NCI-H524 (cell line): ENCODE results near the gene FBN1.
A peak's percentile ranks its signal among the peaks of the same experiment; 100 is the strongest.

Experiments used
- DNase-seq, 2 experiments: peaks; one replicate each; lab custom pipeline; 2025; lab: John Stamatoyannopoulos, UW

Gene FBN1

DNA sequence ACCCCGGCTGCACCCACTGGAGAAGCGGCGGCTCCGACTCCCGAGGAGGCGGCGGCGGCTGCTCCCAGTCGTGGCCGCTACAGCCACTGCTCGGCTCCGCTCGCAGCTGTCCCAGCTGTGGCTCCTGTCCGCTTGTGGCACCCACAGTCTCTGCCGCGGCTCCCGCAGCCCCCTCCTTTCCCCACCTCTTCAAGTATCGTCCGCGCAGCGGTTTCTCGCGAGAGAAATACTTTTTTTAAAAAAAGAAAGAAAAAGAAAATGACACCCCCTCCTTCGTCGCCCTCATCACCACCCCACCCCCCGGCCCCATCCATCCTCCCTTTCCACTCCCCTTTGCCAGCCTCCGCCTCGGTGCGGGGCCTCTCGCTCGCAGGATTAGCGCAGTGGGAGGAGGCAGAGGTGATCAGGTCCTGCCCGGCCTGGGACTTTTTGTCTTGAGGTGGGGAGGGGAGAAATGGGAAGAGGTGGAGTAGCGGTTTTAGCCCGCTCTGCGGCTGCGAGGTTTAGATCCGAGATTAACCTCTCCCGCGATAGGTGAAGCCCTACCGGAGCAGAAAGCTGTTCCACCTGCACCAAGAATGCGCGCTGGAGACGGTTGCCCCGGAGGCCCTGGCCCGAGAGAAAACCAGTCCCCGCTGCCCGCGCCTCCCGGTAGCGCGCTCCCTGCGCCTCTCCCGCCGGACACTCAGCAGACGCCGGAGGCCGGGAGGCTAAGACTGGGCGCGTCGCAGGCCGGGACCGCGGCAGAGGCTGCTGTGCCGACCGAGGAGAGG is at the start of gene FBN1:
TSS of gene FBN1 (minus strand) at position 152 of the 773 bp plus-strand sequence. CDS start 940 bp downstream, outside the sequence.
- peak; percentile 36 to 70 for DNase-seq

- no peak for DNase-seq
Observed at GRCh38 chr15:48693484-48693883, 48.0 kb upstream of the FBN1 start.

GRCh38 chr15:48688493-48688892 is 43.0 kb upstream of the FBN1 start:
- DNase-seq, result no peak

- DNase-seq, result no peak
Observed at GRCh38 chr15:48683991-48684765, 38.7 kb upstream of the FBN1 start.

GRCh38 chr15:48682942-48683651 is 37.6 kb upstream of the FBN1 start:
- DNase-seq, result no peak

- no peak for DNase-seq
Observed at GRCh38 chr15:48681353-48681752, 35.8 kb upstream of the FBN1 start.

DNA sequence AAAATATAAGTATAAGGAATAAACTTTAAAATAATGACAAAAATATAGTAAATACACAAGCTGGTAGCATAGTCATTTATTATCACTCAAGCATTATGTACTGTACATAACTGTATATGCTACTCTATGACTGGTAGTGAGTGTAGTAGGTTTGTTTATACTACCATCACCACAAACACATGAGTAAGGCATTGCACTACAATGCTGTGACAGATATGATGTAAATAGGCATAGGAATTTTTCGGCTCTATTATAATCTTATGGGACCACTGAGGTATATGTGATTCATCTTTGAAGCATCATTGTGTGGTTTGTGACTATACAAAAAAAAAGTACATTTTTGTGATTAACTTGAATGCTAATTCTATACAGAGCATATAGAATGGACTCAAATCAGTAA is 35.3 kb upstream of the FBN1 start:
- no peak for DNase-seq

GRCh38 chr15:48679952-48680351 is 34.4 kb upstream of the FBN1 start:
- DNase-seq, result no peak

- no peak for DNase-seq
Observed at GRCh38 chr15:48678851-48679250, 33.3 kb upstream of the FBN1 start.

GRCh38 chr15:48677821-48678220 is 32.3 kb upstream of the FBN1 start:
- no peak for DNase-seq

DNA sequence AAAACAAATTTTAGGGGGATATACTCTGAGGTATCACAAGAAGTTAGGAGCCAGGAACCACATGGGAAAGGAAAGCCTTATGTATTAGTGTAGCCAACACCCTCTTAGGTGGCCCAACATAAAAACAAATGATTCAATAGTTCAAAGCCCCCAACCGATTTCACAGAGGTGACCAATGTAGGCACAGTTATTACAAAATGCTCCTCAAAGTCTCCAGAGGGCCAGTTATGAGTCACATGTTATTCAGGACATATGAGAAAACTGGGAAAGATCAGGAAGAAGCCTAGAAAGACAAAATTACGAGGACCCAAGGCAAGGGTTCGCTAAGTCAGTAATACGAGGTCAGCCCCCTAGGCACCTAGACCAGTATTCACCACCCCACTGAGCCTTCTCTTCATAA is 29.9 kb upstream of the FBN1 start:
- no peak for DNase-seq

DNA sequence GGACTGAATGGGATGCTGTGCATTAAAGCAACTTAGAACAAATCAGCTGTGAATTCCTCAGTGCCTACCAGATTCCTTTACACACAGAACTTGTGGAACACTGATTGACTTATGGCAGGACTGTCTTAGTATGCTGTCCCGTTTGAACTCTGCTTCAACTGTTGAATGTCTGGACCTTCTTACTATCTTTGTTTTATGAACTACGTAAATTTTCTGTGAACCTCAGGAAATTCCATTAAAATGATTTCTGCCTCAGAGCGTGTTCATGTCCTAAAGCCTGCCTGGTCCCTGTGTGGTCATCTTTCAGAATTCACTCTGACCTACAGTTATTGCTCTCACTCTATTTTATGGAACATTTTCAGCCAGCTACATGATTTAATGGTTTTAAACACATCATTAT is 29.4 kb upstream of the FBN1 start:
- DNase-seq, result no peak

DNA sequence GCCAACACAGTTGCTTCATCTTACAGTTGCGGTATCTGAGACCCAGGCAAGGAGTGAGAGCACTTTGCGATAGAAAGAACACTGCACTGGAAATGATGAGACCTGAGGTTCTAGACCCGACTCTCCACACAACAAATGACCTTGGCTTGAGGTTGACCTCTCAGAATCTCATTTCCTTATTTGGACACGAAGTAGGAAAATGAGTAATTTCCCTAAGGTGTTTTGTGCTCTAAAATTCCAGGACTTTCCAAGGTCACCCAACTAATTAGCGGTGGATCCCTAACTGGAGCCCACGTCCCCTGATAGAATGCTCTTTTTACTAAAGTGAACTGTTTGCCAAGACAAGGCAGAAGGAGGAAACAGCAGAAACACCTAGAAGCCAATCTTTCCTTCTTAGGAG is 26.7 kb upstream of the FBN1 start:
- no peak for DNase-seq

GRCh38 chr15:48671103-48672022 is 25.9 kb upstream of the FBN1 start:
- no peak for DNase-seq

DNA sequence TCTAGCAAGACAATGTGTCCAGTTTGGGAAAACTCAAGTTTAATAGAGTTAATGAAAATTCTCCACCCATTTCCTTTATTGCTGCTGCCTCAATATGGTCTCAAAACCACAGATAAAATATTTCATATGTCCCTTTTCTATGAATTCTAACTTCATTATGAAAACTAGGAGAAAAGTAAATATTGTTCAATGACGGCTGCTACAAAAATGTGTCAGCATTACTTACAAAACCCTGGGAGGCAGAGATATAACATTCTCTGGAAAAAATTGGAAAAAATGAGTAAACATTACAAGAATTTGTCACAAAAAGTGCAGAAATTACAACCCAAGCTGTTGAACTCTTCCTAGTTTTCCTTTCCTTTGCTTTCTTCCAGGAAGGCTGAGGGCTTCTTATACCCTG is 22.2 kb upstream of the FBN1 start:
- no peak for DNase-seq

- peak in 1 of 2 experiments; percentile 4 for DNase-seq
Observed at GRCh38 chr15:48664436-48664835, 18.9 kb upstream of the FBN1 start.

- no peak for DNase-seq
Observed at GRCh38 chr15:48657950-48658591, 12.6 kb upstream of the FBN1 start.

- DNase-seq, result no peak
Observed at GRCh38 chr15:48654801-48655200, 9.3 kb upstream of the FBN1 start.

- no peak for DNase-seq
Observed at GRCh38 chr15:48653913-48654670, 8.6 kb upstream of the FBN1 start.

DNA sequence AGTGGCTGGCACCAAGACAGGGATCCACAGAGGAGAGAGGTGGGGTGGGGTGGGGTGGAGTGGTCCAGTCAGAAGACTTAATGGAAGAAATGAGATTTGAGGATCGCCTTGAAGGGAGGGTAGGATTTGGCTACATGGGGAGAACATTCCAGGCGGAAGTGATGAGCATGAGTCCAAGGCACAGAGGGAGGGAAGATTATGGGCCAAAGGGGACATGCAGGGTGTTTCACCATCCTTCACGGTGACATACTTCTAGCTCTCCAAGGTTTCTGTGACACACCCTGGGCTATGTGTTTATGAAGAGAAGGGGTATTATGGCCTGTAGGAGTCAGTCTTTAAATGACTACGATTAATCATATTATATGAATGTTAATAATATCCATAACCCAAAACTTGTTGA is 7.7 kb upstream of the FBN1 start:
- DNase-seq, result no peak
